ENCODE results near the gene CFAP299.
"Not testable (repeated sequence)": the region's sequence is repeated elsewhere in the genome, so short reads cannot be mapped to it uniquely, and the experiment has no call there.

The CFAP299 gene

DNA sequence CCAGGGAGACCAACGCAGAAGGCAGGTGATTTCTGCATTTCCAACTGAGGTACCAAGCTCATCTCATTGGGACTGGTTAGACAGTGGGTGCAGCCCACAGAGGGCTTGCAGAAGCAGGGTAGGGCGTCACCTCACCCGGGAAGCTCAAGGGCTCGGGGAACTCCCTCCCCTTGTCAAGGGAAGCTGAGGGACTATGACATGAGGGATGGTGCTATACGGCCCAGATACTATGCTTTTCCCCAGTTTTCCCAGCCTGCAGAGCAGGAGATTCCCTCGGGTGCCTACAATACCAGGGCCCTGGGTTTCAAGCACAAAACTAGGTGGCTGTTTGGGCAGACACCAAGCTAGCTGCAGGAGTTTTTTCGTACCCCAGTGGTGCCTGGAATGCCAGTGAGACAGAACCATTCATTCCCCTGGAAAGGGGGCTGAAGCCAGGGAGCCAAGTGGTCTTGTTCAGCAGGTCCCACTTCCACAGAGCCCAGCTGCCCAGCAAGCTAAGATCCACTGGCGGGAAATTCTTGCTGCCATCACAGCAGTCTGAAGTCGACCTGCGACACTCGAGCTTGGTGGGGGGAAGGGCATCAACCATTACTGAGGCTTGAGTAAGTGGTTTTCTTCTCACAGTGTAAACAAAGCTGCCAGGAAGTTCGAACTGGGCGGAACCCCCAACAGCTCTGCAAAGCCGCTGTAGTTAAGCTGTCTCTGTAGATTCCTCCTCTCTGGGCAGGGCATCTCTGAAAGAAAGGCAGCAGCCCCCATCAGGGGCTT, 103.9 kb downstream of the CFAP299 start:
- not testable (repeated sequence) for DNase-seq (ENCODE audit: low spot score); FAIRE-seq

DNA sequence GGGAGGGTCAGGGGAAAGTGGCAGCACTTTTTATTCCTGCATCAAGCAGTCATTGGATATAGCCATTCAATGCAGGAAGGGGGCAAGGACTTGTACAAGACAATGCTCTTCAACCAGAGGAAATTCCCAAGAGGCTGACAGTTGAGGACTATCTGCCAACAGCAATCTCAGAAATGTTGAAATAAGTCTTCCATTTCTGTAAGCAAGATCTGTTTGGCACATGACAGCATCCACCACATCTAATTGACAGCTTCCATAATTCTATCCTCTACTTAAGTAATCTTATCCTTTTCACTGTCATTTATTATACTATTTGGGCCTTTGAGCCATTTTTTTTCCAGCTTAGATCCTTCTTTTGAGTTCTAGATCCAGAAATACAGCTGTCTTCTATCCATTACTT, 110.7 kb downstream of the CFAP299 start:
- FAIRE-seq (no peak), DNase-seq (ENCODE audit: low spot score) (no peak)

DNA sequence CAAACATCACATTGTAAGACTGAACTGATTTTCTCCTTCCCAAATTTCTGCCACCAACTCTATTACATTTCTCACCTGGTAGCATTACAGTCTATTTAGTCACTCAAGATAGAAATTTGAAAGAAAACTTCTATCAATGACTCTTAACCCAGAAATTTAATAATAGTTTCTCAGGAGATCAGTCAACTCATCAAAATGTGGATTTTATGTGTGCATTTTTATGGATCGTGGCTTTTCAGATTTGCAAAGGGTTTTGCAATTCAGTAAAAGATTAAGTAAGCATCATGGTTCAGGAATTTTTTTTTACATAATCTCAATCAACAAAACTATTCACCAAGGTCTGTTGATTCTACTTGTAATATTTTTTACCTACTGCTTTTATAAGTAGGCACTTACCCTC, 111.1 kb downstream of the CFAP299 start:
- FAIRE-seq (no peak), DNase-seq (ENCODE audit: low spot score) (no peak)

DNA sequence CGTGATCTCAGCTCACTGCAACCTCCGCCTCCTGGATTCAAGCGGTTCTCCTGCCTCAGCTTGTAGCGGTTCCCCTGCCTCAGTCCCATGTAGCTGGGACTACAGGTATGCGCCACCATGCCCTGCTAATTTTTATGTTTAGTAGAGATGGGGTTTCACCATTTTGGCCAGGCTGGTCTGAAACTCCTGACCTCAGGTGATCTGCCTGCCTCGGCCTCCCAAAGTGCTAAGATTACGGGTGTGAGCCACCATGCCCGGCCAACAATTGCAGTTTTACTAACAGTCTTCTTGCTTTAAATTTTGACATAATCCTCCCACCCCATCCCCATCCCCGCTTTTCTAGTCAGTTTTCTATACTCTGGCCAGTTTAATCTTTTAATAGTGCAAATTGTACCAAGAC, 112.0 kb downstream of the CFAP299 start:
- no peak for DNase-seq (ENCODE audit: low spot score)
- no peak for FAIRE-seq

DNA sequence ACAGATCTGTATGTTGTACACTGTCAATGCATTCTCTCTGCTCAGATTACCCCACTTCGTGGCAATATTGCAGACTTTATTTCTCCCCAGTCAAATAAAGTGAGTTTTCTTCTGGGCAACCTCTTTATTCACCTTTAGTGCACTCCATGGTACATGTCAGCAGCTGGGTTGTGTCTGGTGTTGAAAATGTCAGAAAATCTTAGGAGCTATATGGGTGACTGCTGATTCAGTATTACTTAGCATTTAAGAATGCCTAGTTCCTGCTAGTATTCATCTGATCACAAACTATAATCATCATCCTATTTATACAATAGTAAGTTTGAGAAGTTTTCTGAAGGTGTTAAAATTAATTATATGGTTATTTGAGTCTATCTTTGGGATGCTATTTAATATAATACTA, 112.5 kb downstream of the CFAP299 start:
- DNase-seq (ENCODE audit: low spot score), result no peak
- no peak for FAIRE-seq

DNA sequence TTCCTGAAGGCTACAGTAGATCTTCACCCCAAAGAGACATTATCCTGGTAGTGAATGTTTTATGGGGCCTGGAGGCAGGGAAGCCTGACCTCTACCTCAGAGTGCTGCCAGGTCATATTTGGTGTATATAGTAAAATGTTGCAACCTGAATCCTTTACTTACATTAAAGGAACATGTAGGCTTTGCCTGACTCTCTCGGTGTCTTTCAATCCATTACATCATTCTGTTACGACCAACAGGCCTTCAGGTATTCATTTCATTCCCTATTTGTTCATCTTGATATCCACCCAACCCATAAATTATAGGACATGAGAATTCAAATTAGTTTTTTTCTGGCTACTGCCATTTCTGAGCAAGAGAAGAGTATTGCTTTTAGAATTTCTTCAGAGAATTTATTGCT, 116.5 kb downstream of the CFAP299 start:
- FAIRE-seq (no peak), DNase-seq (ENCODE audit: low spot score) (no peak)

DNA sequence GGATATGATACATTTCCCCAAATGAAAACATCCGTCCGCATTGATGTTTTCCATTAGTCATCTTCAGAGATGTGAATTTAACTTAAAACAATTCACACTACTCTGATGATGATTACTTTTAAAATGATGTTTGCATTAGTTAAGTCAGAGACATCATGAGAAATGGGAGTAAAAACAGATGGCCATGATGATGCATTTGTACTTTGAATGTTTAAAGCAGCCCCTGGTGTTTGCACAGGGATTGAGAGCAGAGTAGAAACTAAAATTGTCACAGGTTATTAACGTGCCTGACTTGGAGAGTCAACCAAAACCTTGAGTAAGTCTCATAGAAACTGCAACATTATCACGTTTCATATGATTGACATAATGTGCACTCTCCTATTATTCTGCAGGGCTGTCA, 117.2 kb downstream of the CFAP299 start:
- FAIRE-seq (no peak), DNase-seq (ENCODE audit: low spot score) (no peak)

DNA sequence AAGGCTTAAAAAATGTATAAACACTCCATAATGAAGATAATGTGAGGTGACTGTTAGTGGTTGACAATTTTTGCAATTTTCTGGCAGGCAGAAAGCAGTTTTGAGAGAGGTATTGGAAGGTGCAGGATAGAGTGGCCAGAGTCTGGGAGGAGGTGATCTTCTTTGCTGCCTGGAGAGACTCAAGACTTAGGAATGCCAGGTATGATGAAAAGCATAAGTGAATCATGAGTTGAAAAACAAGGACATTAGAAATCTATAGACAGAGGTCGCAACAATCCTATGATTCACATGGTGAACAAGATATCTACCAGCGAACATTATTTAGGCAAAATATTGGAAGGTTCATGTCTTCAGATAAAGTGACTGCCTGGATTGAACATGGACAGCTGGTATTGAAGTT, 118.5 kb downstream of the CFAP299 start:
- FAIRE-seq (no peak), DNase-seq (ENCODE audit: low spot score) (peak; percentile 60)

DNA sequence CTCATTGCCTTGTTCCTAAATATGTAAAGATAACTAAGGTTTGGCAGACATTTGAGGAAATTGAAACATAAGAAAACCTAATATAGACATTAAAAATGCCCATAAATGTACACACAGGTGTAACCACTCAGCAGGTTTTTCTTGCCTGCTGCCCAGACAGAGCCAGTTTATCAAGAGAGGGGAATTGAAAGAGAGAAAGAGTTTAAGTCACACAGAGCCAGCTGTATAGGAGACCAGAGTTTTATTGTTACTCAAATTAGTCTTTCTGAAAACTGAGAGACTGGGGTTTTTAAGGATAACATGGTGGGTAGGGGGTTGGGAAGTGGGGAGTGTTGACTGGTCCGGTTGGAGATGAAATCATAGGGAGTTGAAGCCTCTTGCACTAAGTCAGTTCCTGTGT, 119.0 kb downstream of the CFAP299 start:
- DNase-seq (ENCODE audit: low spot score) (no peak), FAIRE-seq (no peak)

DNA sequence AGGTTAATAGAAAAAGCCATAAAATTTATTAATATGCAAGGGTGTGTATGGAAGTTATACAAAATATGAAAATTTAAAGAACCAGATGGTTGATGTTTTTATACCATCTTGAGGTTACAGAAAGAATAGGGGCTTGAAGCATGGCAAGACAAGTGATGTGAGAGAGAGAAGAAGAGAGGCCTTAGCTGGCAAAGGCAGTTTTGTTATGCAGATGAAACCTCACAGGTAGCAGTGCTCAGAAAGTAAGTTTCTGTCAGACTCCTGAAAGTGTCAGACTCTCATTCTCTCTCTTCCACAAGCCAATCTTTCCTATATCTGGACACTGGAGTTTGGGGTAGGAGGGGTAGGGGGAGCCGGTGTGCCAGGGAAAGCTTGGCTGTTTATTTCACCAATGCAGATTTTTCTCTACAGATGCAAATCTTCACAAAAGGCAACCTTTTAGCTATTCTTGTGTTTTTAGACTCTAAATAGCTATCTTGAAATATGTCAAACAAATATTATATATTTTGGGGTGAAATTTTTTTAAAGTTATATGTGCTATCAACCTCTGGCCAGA, 124.5 kb downstream of the CFAP299 start:
- DNase-seq (ENCODE audit: low spot score) (no peak), FAIRE-seq (no peak)

DNA sequence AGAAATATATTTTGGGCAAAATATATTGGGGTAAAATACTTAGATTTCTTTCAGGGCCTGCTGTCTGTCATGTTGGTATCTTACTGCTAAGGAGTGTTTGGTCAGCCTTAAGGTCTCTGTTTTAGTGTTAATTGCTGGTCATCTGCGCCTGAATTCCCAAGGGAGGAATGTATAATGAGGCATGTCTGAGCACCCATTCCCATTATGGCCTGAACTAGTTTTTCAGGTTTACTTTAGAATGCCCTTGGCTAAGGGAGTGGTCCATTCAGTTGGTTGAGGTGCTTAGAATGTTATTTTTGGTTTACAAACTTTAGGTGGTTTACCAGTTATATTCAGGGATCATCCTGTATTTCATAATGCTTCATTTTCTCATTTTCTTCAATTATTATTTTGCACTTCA, 125.9 kb downstream of the CFAP299 start:
- FAIRE-seq (no peak), DNase-seq (ENCODE audit: low spot score) (no peak)

DNA sequence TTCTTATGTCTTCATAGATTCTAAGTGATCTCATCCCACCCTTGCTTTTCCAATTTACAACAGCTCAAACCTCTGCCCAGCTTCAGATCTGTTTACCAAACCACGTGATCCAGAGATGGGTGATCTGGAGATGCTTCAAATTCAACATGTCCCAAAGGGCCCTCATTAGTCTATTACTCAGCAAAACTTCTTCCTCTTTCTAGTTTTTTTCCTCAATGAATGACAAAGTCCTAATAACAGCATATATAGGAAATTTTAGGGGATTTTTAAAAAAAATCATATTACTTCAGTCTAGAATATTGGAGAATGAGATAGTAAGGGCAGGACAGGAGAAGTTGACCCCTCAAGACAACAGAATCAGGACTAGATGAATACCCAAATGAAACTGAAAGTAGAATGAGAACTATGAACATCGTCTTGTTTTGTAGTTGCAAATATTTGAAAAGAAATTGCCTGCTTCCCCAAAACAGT, 127.1 kb downstream of the CFAP299 start:
- FAIRE-seq (no peak), DNase-seq (ENCODE audit: low spot score) (no peak)

DNA sequence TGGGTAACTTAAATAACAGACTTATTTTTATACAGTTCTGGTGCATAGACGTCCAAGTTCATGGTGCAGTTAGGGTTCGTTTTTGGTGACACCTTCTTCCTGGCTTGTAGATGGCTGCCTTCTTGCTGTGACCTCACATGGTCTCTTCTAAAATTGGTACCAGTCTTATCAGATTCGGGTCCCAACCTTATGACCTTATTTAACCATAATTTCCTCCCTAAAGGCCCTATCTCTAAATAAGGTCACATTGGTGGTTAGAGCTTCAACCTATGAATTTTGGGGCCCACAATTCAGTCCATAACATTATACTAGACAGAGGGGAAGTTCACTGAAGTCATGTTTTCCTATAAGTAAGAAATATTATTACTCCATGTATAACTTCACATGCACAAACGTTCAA, 128.0 kb downstream of the CFAP299 start:
- no peak for DNase-seq (ENCODE audit: low spot score)

DNA sequence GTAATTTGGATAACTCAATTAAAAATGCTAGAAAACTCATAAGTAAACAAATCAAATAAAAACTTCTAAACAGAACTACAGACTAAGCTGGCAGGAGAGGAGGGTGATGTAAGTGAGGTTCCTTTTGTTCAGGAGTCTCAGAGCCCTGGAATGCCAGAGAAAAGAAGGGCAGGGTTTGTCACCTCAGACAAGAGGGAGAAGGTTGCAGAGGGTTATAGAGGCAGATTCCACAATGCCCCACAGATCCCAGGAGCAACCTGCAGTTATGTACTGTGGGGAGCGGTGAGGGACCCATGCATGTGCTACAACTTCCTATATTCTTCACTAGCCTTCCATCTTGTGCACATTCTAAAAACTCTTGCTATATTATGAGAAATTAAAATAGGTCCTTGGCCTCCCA, 129.7 kb downstream of the CFAP299 start:
- DNase-seq (ENCODE audit: low spot score), result peak; percentile 7
- no peak for FAIRE-seq

More for the DNA sequence above, 128.0 kb downstream of the CFAP299 start:
- FAIRE-seq, result no peak

DNA sequence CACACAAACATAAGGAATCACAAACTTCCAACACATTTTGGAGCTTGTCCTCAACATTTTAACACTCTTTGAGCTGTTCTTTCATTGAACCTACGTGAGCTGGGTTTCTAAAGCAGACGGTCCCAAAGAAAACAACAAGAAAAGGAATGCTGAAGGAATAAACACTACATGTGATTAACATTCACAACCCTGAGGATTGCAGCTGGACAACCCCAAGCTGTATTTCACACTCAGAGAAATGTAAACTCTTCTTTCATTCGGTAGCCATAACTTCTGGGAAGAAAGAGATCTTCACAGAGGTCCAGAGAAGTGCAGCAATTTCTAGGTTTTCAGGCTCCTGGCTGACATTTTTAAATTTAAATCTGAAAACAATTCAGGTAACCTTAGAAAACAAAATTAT, 130.2 kb downstream of the CFAP299 start:
- DNase-seq (ENCODE audit: low spot score) (no peak), FAIRE-seq (no peak)

DNA sequence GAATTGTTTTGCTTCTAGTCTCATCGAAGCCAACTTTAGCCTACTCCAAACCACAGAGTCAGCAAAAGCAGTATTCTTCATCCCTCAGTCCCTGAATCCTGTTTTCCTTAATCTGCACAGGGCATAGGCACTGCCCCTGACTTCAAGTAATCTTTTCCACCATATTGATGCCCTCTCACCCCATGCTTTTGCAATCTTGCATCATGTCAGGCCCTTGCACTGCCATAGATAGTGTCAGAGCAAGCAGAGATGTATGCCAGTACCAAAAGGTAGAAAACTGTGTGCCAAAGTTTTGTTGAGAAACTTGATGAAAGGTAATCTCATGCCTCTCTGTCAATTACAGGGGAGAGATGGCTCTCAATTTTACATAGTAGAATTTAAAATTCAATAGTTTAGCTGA, 131.1 kb downstream of the CFAP299 start:
- FAIRE-seq, result no peak
- DNase-seq (ENCODE audit: low spot score), result no peak

DNA sequence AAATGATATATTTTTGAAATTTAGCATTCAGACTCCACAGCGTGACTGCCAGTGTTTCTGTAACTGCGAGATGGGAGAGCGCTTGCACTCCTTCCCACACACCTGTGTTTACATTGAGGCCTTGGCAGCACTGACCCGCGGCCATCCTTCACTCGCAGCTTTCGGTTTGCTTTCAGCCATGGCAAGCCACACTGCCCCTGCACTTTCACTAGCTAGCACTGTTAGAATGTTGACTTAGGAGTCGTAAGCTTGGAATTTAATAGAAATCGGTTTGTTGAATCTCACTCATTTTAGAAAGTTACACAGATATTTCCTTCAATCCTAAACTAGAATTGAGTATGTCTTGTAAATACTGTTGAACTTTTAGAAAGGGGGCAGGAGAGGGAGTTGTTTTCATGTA, 136.2 kb downstream of the CFAP299 start:
- FAIRE-seq, result no peak
- peak; percentile 52 for DNase-seq (ENCODE audit: low spot score)

DNA sequence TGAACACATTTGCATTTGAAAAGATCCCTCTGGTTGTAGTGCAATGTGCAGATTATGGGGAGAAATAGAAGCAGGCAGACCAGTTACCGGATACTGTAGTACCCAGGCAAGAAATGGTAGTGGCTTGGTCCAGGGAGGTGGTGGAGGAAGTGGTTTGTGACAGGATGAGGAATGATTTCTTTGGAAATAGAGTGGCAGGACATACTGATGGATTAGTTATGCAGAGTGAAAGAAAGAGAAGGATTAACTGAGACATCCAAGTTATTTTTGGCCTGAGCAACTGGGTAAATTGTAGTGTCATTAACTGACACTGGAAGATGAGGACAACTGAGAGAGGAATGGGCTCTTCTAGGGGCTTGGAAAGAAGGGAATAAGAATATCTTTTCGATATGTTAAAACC, 139.7 kb downstream of the CFAP299 start:
- DNase-seq (ENCODE audit: low spot score) (no peak), FAIRE-seq (no peak)

DNA sequence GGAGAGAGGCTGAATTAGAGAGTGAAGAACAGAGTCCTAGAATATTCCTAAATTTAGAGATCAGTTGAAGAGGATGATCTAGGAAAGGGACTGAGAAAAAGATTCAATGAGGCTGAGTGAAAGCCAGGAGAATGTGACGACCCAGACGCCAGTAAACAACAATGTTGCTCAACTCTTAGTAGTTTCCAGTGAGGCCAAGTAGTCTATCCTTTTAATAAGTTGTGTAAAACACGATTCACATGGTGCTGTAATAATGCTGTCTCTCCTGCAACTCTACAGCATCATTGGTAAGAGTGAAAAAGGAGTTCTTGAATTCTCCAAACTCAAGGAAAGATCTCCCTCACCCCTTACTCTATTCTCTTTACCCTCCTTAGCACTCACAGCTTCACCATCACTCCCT, 140.3 kb downstream of the CFAP299 start:
- no peak for DNase-seq (ENCODE audit: low spot score)
- no peak for FAIRE-seq

DNA sequence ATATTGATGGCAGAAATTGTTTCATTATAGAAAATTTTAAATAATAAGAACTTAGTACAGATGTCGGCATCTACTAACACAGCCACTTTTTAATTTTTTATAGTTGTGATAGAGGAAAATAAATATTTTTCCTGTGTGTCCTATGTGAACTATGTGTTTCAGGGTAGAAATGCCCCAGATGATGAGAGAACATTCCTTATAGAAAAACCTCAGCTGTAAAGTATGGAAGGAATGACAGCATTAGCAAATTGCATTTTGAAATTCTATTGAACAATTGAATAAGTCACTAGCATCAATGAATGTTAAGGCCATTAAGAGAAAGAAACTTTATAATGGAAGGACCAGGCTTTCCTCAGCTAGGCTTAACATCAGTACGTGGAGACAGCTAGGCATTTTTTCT, 149.2 kb downstream of the CFAP299 start:
- FAIRE-seq, result no peak
- DNase-seq (ENCODE audit: low spot score), result no peak

DNA sequence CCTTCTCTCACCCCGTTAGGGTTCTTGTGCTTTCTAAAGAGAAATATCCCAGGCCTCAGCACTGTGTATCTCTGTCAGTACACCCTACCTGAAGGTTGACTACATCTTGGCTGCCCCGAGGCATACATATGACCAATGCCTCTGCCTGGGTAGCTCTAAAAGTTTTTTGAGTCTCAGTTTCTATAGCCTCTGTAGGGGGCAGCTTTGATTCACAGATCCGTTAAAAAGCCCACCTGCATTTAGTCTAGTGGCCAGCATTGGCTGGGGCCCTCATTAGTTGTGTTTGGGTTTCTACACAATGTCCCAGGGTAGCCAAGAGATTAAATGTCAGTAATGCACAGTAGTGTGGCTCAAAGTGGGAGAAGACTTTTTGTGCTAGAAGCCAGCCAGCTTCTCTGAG, 151.1 kb downstream of the CFAP299 start:
- FAIRE-seq (no peak), DNase-seq (ENCODE audit: low spot score) (no peak)

DNA sequence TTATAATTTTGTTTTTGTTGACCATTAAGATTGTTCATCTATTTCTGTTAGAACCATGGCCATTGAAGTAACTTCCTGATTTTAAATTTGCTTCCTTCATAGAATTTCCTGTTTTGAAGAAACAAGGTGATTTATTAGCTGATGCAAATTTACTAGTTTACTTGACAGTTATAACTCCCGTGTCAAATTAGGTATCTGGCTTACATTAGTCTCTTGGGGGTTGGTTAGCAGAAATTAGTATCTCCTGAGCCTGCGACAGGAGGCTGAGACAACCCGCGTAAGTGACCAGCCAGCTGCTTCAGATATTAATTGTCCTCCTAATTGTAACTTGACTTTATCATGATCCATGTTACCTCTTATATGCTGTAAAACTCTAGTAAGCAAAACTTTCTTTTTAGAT, 154.3 kb downstream of the CFAP299 start:
- FAIRE-seq, result no peak

DNA sequence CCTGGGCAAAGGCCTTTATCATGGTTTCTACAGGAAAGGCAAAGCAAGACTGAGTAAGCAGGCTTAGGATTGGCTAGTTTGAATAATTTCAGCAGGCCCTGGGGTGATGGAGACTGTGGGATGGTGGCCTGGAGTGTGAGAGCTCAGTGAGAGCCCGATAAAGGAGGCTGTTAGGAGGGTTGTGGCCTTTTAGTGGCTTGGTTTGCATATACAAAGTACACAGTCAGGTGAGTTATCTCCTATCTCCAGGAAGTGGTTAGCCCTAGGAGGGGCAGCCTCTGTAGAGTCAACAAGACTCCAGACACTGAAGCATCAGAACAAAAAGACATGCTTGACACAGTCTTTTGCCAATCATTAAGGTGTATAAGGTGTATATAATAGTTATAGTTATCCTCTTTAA, 157.2 kb downstream of the CFAP299 start:
- DNase-seq (ENCODE audit: low spot score) (no peak), FAIRE-seq (no peak)

More for the DNA sequence above, 154.3 kb downstream of the CFAP299 start:
- no peak for DNase-seq (ENCODE audit: low spot score)
